GM10266 (cell line): ENCODE measurements around the gene GPC5.
"Not testable (repeated sequence)": the region's sequence is repeated elsewhere in the genome, so short reads cannot be mapped to it uniquely, and the experiment has no call there.

Source experiments
- DNase-seq: peaks from one replicate; pipeline ENCODE4 v3.0.0; 2012; ENCODE audit errors: extremely low spot score
- TF ChIP-seq, protein P1 (sequence below): IDR thresholded peaks from 2 replicates; pipeline ENCODE4 v1.5.1; 2012; ENCODE audit warnings: mild to moderate bottlenecking, low read depth; ENCODE audit not compliant: control insufficient read depth, insufficient read depth; ENCODE audit errors: missing control alignments

GPC5 gene

DNA sequence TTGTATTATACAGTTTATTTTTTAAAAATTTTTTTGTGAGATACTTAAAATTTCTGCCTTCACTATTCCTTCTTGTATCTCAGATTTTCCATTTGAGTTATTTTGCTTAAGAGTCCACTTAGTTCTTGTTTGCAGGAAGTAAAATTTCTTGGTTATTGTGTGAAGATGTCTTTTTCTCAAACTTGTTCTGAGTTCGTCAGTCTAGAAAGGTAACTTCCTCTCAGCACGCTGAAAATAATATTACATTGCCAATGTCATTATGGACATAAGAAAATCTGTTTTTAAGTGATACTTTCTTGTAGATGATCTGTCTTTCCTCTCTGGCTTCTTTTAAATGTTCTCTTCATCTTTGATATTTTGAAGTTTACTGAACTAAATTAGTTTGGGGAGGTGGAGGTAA, 1096.5 kb downstream of the GPC5 start:
- TF ChIP-seq, protein P1, sequence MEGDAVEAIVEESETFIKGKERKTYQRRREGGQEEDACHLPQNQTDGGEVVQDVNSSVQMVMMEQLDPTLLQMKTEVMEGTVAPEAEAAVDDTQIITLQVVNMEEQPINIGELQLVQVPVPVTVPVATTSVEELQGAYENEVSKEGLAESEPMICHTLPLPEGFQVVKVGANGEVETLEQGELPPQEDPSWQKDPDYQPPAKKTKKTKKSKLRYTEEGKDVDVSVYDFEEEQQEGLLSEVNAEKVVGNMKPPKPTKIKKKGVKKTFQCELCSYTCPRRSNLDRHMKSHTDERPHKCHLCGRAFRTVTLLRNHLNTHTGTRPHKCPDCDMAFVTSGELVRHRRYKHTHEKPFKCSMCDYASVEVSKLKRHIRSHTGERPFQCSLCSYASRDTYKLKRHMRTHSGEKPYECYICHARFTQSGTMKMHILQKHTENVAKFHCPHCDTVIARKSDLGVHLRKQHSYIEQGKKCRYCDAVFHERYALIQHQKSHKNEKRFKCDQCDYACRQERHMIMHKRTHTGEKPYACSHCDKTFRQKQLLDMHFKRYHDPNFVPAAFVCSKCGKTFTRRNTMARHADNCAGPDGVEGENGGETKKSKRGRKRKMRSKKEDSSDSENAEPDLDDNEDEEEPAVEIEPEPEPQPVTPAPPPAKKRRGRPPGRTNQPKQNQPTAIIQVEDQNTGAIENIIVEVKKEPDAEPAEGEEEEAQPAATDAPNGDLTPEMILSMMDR, result no peak
- no peak for DNase-seq

DNA sequence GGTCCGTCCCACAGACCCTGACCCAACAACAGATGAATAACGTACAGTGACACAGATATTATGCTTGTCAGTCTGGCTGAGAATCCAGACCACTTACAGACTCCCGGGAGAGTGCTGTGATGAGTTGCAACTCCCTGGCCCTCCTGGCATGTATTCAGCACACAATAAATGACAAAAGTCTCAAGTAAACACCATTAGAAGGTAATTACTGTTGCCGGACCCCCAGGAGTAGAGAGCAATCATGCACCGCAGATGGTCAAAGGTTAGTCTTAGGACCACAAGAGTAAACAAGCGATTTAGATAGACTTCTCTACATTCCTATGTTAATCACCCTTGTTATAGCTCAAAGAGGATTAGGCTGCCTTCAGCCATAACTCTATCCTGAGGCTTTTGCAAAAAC, 1101.8 kb downstream of the GPC5 start:
- TF ChIP-seq, protein P1, result no peak
- no peak for DNase-seq

DNA sequence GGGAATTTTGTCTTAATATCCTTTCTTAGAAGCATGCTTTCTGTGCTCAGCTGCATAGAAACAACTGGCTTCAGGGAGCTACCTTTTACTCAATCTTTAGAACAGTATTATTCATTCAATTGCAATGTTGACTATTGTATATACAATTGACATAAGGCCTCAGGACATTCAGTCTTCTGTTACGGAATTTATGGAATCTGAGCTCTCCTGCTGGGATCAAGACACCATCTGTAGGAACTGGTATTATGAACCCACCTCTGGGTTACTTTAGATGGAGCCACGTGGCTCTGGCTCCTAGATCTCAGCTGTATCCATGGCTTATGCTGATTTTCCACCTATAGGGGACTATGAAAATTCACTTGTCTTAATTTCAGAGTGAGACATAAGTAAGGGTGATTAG, 1112.0 kb downstream of the GPC5 start:
- TF ChIP-seq, protein P1, result no peak
- no peak for DNase-seq

DNA sequence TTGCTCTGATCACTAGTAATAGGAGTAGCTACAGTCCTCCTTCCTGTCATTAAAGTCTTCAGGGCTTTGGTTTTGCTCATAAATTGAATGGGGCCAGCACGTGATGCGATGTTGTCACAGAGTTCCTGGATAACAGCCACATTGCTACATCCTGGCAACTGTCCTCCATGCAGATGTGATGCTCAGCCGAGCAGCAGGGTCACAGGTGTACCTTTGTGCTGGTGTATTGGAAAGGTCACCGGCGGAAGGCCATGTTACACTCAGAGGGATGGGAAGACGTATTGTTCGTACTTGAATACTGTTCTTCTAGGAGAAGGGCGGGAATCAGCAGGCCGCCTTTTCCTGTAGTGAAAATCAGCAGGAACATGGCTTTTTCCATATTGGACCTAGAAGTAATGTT, 1114.4 kb downstream of the GPC5 start:
- TF ChIP-seq, protein P1, result no peak
- DNase-seq, result no peak

DNA sequence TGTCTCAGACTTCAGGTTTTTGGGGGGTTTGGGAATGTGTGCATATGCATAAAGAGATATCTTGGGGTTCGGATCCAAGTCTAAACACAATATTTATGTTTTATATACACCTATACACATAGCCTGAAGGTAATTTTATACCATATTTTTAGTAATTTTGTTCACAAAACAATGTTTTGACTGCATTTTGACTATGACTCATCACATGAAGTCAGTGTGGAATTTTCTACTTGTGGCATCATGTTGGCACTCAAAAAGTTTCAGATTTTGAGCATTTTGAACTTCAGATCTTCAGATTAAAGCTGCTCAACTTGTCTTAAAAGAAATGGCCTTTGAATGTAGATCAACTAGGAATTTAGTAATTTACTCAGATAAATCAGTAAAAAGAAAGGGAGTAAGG, 1115.3 kb downstream of the GPC5 start:
- TF ChIP-seq, protein P1, result no peak
- no peak for DNase-seq

DNA sequence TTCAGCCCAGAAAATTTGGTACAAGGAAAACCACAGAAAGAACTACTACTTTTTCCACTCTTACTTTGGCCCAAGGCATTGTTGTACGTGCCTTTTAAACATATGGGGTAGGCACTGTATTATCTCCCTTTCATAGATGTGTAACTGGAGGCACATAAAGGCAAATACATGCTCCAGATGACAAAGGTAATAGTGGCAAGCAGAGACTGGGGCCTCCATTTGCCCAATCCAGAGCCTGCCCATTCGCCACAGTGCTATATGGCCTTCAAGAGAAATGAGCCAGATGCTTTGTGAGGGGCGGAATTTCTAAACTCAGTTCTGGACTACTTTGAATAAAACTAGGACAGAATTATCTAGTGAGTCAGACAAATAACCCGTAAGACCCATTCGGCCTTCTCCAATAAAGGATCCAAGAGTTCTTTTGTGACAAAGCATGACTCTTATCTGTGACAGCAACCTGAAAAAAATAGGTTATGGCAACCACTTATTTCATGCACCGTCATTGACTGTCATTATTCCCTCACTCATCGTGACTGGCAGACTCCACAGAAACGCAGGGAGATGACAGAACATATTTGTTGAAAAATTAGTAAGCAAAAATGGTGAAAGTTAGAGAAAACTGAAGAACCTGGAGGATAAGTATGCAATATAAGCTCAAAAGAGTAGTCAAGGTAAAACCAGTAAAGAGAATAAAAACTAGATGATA, 1116.2 kb downstream of the GPC5 start:
- TF ChIP-seq, protein P1, result no peak
- DNase-seq, result no peak

DNA sequence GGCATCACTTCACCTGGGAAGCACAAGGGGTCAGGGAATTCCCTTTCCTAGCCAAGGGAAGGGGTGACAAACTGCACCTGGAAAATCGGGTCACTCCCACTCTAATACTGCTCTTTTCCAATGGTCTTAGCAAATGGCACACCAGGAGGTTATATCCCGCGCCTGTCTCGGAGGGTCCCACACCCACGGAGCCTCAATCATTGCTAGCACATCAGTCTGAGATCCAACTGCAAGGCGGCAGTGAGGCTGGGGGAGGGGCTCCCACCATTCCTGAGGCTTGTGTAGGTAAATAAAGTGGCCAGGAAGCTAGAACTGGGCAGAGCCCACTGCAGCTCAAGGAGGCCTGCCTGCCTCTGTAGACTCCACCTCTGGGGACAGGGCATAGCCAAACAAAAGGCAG, 1118.5 kb downstream of the GPC5 start:
- DNase-seq, result not testable (repeated sequence)

DNA sequence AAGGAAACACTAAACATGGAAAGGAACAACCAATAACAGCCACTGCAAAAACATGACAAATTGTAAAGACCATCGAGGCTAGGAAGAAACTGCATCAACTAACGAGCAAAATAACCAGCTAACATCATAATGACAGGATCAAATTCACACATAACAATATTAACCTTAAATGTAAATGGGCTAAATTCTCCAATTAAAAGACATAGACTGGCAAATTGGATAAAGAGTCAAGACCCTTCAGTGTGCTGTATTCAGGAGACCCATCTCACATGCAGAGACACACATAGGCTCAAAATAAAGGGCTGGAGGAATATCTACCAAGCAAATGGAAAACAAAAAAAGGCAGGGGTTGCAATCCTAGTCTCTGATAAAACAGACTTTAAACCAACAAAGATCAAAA, 1120.2 kb downstream of the GPC5 start:
- not testable (repeated sequence) for DNase-seq
